Measurements from ENCODE around the gene TSPAN9. TPM values are rescaled to one million over a fixed set of nuclear protein-coding genes. Genes with fewer than 3 reads are reported as not detected.

Gene TSPAN9
- total RNA-seq, 4 donors from 2014 or later = 23.4 to 43.3 (median 29.4) TPM

DNA sequence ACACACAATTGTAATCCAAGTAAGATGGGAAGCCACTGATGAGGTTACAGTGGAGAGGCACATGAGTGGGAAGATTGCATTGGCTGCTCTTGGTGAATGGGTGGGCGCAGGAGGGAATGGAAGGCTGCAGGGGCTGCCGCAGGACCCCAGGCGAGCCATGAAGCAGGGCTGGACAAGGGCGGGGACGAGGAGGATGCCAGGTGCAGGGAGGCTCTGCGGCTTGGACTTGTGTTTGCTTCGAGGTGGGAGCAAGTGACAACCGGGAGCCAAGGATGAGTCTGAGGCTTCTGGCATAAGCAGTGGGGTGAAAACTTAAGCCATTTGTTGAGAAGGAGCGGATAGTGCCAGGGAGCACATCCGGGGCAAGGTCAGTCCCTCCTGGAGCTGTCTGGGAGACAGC, 115.0 kb downstream of the TSPAN9 start:
- TF ChIP-seq, protein P1, sequence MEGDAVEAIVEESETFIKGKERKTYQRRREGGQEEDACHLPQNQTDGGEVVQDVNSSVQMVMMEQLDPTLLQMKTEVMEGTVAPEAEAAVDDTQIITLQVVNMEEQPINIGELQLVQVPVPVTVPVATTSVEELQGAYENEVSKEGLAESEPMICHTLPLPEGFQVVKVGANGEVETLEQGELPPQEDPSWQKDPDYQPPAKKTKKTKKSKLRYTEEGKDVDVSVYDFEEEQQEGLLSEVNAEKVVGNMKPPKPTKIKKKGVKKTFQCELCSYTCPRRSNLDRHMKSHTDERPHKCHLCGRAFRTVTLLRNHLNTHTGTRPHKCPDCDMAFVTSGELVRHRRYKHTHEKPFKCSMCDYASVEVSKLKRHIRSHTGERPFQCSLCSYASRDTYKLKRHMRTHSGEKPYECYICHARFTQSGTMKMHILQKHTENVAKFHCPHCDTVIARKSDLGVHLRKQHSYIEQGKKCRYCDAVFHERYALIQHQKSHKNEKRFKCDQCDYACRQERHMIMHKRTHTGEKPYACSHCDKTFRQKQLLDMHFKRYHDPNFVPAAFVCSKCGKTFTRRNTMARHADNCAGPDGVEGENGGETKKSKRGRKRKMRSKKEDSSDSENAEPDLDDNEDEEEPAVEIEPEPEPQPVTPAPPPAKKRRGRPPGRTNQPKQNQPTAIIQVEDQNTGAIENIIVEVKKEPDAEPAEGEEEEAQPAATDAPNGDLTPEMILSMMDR (IDR thresholded peaks at IDR 0.05) = no peak
- DNase-seq (ENCODE audit: low spot score) = no peak
- ATAC-seq (ENCODE audit: low FRiP score) = no peak

DNA sequence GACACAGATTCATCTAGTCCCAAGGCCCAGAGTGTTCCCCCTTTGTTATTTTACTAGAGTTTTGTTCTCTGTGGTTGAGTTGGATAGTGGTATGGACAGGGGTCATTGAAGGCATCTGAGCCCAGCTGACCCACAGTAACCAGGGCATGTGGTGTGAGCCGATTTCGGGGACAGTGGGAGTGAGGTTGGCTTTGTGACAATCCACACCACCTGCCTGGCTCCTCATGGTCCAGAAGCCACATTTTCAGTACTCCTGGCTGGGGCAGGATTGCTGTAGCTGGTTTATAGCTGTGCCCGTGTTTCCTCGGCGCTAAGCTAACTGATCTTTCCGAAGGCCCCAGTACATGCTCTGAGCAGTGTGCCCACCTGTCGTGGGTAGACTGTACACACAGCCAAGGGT, 116.0 kb downstream of the TSPAN9 start:
- no peak for DNase-seq (ENCODE audit: low spot score)
- no peak for ATAC-seq (ENCODE audit: low FRiP score)
- TF ChIP-seq, protein P1 (IDR thresholded peaks at IDR 0.05) = no peak

DNA sequence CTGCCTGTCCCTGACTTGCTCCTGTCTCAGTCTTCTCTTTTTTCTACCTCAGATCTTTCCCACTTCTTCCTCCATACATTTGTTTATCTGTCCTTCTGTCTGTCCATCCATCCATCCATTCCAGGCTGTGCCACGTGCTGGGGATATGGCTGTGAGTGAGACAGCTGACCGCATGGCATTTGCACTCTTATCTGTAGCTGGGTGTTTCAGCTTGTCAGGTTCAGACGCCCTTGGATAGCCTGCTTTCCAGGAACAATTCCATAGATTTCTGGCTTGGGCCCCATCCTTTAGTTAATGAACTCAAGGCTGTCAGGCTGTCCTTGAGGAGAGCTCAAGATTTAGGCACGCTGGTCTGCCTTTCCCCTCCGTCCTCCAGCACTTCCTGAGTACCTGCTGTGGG, 116.6 kb downstream of the TSPAN9 start:
- DNase-seq (ENCODE audit: low spot score) (no peak), ATAC-seq (ENCODE audit: low FRiP score) (no peak)
- TF ChIP-seq, protein P1 (IDR thresholded peaks at IDR 0.05) = no peak

DNA sequence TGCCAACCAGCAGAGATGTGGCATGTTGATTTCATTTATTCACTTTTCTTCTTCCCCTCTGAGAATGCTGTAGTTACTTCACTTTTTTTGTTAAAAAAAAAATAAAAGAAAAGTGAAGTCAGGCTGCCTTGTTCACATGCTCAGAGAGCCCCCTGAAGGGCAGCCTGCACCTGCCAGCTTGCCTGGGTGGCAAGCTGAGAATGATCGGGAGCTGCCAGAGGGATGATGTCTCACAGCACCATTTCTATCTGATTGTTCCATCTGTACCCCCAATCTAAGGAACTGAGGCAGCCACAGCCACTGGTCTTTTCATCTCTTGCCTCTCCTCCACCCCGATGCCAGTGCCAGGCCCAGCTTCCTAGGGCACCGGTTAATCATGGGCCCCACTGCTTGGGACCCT, 118.2 kb downstream of the TSPAN9 start:
- no peak for DNase-seq (ENCODE audit: low spot score)
- no peak for ATAC-seq (ENCODE audit: low FRiP score)
- TF ChIP-seq, protein P1 (IDR thresholded peaks at IDR 0.05) = no peak

DNA sequence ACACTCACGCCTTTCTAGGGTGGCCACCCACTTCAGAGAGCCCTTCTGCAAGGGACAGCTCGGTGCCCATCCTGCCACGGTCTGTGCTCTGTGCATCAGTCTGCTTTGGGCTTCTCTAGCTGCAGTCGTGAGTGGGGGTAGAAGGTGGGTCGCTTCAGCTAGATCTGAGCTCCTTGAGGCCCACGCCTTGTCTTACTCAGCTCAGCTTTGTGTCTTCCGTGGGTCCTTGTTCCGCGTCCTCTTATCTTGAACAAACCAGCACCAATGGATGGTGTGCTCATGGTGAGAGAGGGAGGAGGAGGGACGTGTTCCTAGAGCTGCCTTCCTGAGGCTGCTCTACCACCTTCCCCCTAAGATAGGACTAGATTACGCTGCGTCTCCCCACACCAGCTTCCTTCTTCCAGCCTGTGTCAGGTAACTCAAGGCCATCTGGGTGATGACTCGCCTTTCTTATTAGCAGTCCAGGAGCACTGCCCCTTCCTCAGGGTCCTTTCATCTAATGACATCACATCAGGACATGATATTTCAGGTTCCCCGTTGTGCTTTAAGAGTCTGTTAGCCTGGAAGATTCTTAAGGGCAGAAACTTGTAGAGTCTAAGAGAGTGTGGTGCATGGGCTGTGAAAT, 118.8 kb downstream of the TSPAN9 start:
- ATAC-seq (ENCODE audit: low FRiP score) (no peak), DNase-seq (ENCODE audit: low spot score) (no peak)
- TF ChIP-seq, protein P1 (IDR thresholded peaks at IDR 0.05) = no peak

DNA sequence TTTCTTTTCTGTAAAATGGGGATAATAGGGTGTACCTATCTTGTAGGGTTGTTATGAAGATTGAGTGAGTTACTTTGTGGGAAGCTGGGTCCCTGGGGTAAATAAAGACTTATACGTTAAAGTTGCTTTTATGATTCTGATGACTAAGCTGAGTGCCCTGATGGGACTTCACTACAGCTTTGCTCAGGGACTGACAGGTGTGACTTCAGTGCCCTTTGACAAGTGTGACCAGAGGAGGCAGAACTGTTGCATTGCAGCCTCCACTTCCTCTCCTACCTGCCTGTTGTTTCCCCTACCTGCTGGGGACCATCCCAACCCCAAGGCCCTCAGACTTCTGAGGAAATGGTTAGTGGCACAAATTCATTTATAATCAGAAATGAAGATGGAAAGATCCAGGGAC, 119.3 kb downstream of the TSPAN9 start:
- DNase-seq (ENCODE audit: low spot score) (no peak), ATAC-seq (ENCODE audit: low FRiP score) (no peak)
- TF ChIP-seq, protein P1 (IDR thresholded peaks at IDR 0.05) = no peak

DNA sequence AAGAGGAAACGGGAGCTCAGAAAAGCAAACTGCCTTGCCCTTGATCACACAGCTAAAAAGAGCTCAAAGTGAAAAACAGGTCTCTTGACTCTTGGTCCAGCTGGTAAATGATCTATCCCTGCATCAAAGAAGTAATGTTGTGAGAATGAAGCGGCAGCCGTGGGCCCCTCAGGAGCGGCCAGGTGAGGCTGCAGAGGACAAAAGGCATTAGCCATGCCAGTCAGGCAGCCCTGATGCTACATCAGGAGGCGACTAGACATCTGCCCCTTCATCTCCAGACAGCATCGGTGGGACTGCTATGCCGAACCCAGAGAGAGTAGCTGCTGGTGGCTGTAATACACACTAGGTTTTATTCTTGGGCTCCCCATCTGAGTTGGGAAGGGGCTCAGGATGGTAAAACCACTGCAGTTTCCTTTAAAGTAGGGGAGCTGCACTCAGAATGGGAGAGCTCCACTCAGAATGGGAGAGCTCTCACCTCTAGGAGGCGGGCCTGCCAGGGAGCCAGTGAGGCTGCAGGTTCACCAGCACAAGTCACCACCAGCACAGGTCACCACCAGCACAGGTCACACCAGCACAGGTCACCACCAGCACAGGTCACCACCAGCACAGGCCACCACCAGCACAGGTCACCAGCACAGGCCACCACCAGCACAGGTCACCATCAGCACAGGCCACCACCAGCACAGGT, 120.1 kb downstream of the TSPAN9 start:
- ATAC-seq (ENCODE audit: low FRiP score) (no peak), DNase-seq (ENCODE audit: low spot score) (no peak)
- TF ChIP-seq, protein P1 (IDR thresholded peaks at IDR 0.05) = no peak

All from omental fat pad (tissue), 4 donors.